ENCODE data around the gene PRRC1. TPM values are rescaled to one million over a fixed set of nuclear protein-coding genes. Genes with fewer than 3 reads are reported as not detected.

Gene PRRC1
- total RNA-seq, 1 experiment from 2014 or later, result 80.5 TPM

DNA sequence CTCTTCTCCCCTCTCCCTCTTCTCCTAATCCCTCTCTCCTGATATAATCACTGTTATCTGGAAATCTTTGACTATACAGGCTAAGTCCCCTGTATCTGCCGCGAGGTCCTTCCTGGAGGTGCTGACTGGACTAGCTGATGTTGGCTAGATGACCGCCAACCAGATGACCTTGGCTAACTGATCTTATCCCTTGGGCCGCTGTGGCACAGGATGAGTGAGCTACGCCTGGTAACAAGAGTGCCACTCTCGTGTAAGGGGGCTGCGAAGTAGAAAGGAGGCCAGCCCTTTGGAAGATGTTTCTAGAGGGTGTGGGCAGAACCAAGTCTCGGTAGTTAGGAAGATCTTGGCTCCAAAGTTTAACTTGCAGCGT is 345 bp upstream of the PRRC1 start:
- Mint-ChIP-seq H3K4me1 (ENCODE audit: low read depth, unreplicated experiment) (peaks cover 16% of the 10 kb centered on the region), H3K27ac (ENCODE audit: unreplicated experiment) (peak overlapping the region; percentile 73), H3K9me3 (ENCODE audit: low read depth, unreplicated experiment) (peaks cover 15% of the 10 kb centered on the region), H3K4me3 (ENCODE audit: low read depth, unreplicated experiment) (peak overlapping the region; percentile 87), H3K36me3 (ENCODE audit: insufficient read depth, unreplicated experiment) (peaks cover 45% of the 10 kb centered on the region), H3K27me3 (ENCODE audit: unreplicated experiment) (peaks cover 12% of the 10 kb centered on the region)
- TF ChIP-seq, protein P1, sequence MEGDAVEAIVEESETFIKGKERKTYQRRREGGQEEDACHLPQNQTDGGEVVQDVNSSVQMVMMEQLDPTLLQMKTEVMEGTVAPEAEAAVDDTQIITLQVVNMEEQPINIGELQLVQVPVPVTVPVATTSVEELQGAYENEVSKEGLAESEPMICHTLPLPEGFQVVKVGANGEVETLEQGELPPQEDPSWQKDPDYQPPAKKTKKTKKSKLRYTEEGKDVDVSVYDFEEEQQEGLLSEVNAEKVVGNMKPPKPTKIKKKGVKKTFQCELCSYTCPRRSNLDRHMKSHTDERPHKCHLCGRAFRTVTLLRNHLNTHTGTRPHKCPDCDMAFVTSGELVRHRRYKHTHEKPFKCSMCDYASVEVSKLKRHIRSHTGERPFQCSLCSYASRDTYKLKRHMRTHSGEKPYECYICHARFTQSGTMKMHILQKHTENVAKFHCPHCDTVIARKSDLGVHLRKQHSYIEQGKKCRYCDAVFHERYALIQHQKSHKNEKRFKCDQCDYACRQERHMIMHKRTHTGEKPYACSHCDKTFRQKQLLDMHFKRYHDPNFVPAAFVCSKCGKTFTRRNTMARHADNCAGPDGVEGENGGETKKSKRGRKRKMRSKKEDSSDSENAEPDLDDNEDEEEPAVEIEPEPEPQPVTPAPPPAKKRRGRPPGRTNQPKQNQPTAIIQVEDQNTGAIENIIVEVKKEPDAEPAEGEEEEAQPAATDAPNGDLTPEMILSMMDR (IDR thresholded peaks at IDR 0.05; ENCODE audit: unreplicated experiment), result no peak
- intact Hi-C loops (cut with micrococcal nuclease; ENCODE audit: unreplicated experiment), result no loop called here
- CTCF ChIA-PET, result no interaction called here
- DNase-seq, result no peak
- no TSS peak for BruUV-seq (replicated peaks)

DNA sequence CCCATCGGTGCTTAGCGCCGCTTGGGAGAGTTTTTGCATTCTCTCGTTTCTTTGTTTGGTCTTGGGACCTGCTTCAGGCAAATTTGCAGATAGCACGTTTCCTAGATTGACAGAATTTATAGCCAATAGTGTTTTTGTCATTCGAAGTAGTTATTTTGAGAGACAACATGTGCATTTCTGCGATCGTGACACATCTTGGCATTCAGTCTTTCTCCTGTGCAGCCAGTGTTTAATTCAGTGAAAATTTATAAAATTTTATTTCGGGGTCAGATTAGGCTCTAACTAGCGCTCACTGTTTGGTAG is 830 bp downstream of the PRRC1 start:
- CTCF ChIA-PET, result no interaction called here
- intact Hi-C loops (cut with micrococcal nuclease; ENCODE audit: unreplicated experiment), result no loop called here
- H3K27me3 Mint-ChIP-seq (ENCODE audit: unreplicated experiment), result no peaks in the 10 kb centered on the region
- peaks cover 50% of the 10 kb centered on the region for H3K36me3 Mint-ChIP-seq (ENCODE audit: insufficient read depth, unreplicated experiment)
- no TSS peak for BruUV-seq (replicated peaks)
- peak overlapping the region; percentile 73 for H3K27ac Mint-ChIP-seq (ENCODE audit: unreplicated experiment)
- H3K4me1 Mint-ChIP-seq (ENCODE audit: low read depth, unreplicated experiment), result peaks cover 16% of the 10 kb centered on the region
- TF ChIP-seq, protein P1 (IDR thresholded peaks at IDR 0.05; ENCODE audit: unreplicated experiment), result no peak
- H3K9me3 Mint-ChIP-seq (ENCODE audit: low read depth, unreplicated experiment), result peaks cover 15% of the 10 kb centered on the region
- H3K4me3 Mint-ChIP-seq (ENCODE audit: low read depth, unreplicated experiment), result peak overlapping the region; percentile 87
- DNase-seq, result no peak

DNA sequence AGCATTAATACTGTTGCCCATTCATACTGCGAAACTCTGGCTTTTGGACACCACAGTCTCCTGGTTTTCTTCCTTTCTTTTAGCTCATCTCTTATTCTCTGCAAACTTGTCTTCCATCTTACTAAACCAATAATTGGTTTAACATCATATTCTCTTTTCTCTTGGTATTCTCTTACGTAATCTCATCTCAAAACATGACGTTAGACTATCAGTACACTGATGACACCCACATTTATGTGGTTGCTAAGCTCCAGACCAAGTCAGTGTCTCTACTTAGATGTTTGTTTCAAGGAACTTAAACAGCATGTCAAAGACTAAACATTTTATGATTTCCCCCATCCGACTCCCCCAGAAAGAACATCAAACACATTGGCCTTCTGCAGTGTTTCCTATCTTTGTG is 2.1 kb downstream of the PRRC1 start:
- Mint-ChIP-seq H3K27me3 (ENCODE audit: unreplicated experiment) (no peaks in the 10 kb centered on the region), H3K4me3 (ENCODE audit: low read depth, unreplicated experiment) (peak overlapping the region; percentile 87), H3K27ac (ENCODE audit: unreplicated experiment) (no peak overlapping the region), H3K36me3 (ENCODE audit: insufficient read depth, unreplicated experiment) (peaks cover 53% of the 10 kb centered on the region), H3K9me3 (ENCODE audit: low read depth, unreplicated experiment) (peaks cover 15% of the 10 kb centered on the region), H3K4me1 (ENCODE audit: low read depth, unreplicated experiment) (peaks cover 16% of the 10 kb centered on the region)
- TF ChIP-seq, protein P1 (IDR thresholded peaks at IDR 0.05; ENCODE audit: unreplicated experiment), result no peak
- intact Hi-C loops (cut with micrococcal nuclease; ENCODE audit: unreplicated experiment), result no loop called here
- no peak for DNase-seq
- no TSS peak for BruUV-seq (replicated peaks)
- CTCF ChIA-PET, result no interaction called here

DNA sequence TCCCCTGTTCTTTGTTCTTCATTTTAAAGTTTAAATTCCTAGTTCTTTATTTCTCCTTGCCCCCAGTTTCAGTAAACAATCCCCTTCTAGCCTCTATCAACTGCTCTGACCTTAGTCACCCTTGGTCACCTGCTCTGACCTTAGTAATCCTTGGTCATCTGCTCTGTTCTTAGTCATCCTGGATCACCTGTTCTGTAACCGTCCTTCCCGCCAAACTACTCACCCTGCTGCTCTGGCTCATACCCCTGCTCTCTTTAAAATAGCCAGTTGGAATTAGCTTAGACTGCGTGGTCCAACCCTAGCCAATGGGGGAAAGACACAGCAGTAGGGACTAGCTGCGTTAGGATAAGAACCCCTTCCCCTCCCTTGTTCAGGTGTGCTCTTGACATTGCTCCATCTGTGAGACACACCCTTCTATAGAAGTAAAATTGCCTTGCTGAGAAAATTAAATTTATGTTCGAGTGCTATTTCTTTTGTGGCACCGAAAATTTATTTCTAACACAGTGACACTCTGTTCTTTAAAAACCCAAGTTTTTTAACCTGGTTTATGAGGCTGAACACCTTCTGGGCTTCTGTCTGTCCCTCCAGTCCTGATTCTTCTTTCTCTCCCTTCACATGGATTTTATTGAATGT is 3.8 kb downstream of the PRRC1 start:
- Mint-ChIP-seq H3K27me3 (ENCODE audit: unreplicated experiment) (no peaks in the 10 kb centered on the region), H3K4me3 (ENCODE audit: low read depth, unreplicated experiment) (no peak overlapping the region), H3K27ac (ENCODE audit: unreplicated experiment) (peak overlapping the region; percentile 37), H3K4me1 (ENCODE audit: low read depth, unreplicated experiment) (peaks cover 16% of the 10 kb centered on the region), H3K9me3 (ENCODE audit: low read depth, unreplicated experiment) (peaks cover 15% of the 10 kb centered on the region), H3K36me3 (ENCODE audit: insufficient read depth, unreplicated experiment) (peaks cover 67% of the 10 kb centered on the region)
- TF ChIP-seq, protein P1 (IDR thresholded peaks at IDR 0.05; ENCODE audit: unreplicated experiment), result no peak
- no peak for DNase-seq
- intact Hi-C loops (cut with micrococcal nuclease; ENCODE audit: unreplicated experiment), result no loop called here
- CTCF ChIA-PET, result no interaction called here
- no TSS peak for BruUV-seq (replicated peaks)
